Measurements from ENCODE around the gene CADPS2.

The CADPS2 gene

DNA sequence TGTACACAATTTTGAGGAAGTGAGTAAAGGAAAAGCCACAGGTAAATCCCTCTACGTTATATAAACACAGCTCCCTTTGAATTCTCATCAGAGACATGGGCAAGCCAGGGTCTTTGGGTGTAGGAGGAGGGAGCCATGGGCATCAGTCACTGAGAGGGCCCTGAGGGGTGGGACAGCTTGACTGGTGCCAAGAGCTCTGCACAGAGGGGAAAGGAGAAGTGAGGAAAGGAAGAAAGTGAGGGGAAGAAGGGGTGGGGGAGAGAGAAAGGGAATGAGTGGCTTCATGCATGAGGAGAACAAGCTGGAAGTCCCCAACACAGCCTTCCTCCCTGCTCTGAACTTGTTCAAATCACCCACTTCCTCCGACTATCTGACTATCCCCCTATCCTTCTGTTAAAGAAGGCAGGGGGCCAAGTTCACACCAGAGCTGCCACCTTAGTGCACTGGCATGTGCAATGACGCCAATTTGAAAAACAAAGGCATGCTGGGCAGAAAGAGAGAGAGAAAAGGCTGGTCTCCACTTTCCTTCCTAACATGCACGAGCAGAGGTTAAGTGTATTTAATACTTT lies 167.2 kb downstream of the CADPS2 start:
- no peak for TF ChIP-seq SIN3A (IDR thresholded peaks at IDR 0.05; ENCODE audit: borderline replicate concordance, insufficient read depth, low read length)
- no peak for TF ChIP-seq TAF1 (IDR thresholded peaks at IDR 0.05; ENCODE audit: borderline replicate concordance, insufficient read depth, low read length)
- no peak for TF ChIP-seq FOXP2 (optimal IDR thresholded peaks at IDR 0.05; ENCODE audit: borderline replicate concordance, extremely low read depth, extremely low read length, insufficient read depth)
- TF ChIP-seq, protein P1, sequence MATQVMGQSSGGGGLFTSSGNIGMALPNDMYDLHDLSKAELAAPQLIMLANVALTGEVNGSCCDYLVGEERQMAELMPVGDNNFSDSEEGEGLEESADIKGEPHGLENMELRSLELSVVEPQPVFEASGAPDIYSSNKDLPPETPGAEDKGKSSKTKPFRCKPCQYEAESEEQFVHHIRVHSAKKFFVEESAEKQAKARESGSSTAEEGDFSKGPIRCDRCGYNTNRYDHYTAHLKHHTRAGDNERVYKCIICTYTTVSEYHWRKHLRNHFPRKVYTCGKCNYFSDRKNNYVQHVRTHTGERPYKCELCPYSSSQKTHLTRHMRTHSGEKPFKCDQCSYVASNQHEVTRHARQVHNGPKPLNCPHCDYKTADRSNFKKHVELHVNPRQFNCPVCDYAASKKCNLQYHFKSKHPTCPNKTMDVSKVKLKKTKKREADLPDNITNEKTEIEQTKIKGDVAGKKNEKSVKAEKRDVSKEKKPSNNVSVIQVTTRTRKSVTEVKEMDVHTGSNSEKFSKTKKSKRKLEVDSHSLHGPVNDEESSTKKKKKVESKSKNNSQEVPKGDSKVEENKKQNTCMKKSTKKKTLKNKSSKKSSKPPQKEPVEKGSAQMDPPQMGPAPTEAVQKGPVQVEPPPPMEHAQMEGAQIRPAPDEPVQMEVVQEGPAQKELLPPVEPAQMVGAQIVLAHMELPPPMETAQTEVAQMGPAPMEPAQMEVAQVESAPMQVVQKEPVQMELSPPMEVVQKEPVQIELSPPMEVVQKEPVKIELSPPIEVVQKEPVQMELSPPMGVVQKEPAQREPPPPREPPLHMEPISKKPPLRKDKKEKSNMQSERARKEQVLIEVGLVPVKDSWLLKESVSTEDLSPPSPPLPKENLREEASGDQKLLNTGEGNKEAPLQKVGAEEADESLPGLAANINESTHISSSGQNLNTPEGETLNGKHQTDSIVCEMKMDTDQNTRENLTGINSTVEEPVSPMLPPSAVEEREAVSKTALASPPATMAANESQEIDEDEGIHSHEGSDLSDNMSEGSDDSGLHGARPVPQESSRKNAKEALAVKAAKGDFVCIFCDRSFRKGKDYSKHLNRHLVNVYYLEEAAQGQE (IDR thresholded peaks at IDR 0.05; ENCODE audit: insufficient read depth in 1 of 2, low read depth in 2 of 2, low read length in 2 of 2): no peak
- no peak for TF ChIP-seq POLR2AphosphoS5 (IDR thresholded peaks at IDR 0.05; ENCODE audit: low read depth, low read length)

DNA sequence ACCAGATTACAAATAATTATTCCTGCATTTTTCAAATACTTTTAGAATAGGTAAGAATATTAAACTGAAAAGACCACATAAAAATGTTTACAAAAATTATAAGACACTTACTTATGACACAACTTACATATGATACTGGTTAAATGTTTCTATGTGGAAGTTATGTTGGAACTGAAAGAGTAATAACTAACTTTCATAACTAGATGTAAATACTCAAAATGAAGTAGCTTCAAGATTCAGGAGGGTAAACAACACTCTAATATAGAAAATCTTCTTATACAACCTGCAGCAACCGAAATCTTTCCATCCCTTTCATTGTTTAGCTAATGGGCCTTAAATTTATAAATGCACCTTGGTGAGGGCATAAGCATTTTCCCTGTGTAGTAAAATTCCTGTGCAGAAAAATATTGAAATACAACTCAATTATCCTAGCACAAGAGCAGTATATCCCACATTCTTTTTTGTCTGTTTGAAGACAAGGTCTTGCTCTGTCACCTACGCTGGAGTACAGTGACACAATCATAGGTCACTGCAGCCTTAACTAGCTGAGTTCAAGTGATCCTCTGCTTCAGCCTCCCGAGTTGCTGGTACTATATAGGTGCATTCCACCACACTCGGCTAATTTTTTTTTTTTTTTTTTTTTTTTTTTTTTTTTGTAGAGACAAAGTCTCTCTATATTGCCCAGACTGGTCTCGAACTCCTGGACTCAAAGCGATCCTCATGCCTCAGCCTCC lies 168.7 kb downstream of the CADPS2 start:
- no peak for TF ChIP-seq FOXP2 (optimal IDR thresholded peaks at IDR 0.05; ENCODE audit: borderline replicate concordance, extremely low read depth, extremely low read length, insufficient read depth)
- TF ChIP-seq, protein P1 (IDR thresholded peaks at IDR 0.05; ENCODE audit: insufficient read depth in 1 of 2, low read depth in 2 of 2, low read length in 2 of 2): no peak
- no peak for TF ChIP-seq POLR2AphosphoS5 (IDR thresholded peaks at IDR 0.05; ENCODE audit: low read depth, low read length)
- no peak for TF ChIP-seq SIN3A (IDR thresholded peaks at IDR 0.05; ENCODE audit: borderline replicate concordance, insufficient read depth, low read length)
- TF ChIP-seq TAF1 (IDR thresholded peaks at IDR 0.05; ENCODE audit: borderline replicate concordance, insufficient read depth, low read length): no peak

DNA sequence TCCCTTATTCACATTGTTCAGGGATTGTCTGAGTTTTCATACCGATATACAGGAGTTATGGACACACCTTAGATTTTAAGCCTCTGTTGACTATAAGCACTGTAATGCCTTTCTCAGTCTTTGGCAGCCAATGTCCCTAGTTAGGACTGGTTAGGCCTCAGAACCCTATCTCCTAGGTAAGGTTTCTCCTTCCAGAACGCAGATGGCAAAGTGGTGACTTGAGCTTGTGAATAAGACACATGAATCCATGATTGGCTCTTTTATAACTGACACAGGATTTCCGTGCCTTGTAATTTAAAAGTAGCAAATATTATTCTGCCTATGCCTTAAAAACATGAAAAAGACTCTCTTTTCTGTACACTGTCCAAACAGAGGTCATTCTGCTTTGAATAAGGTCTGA lies 171.1 kb downstream of the CADPS2 start:
- TF ChIP-seq FOXP2 (optimal IDR thresholded peaks at IDR 0.05; ENCODE audit: borderline replicate concordance, extremely low read depth, extremely low read length, insufficient read depth) (no peak), SIN3A (IDR thresholded peaks at IDR 0.05; ENCODE audit: borderline replicate concordance, insufficient read depth, low read length) (no peak), POLR2AphosphoS5 (IDR thresholded peaks at IDR 0.05; ENCODE audit: low read depth, low read length) (no peak), TAF1 (IDR thresholded peaks at IDR 0.05; ENCODE audit: borderline replicate concordance, insufficient read depth, low read length) (no peak)
- TF ChIP-seq, protein P1 (IDR thresholded peaks at IDR 0.05; ENCODE audit: insufficient read depth in 1 of 2, low read depth in 2 of 2, low read length in 2 of 2): no peak

DNA sequence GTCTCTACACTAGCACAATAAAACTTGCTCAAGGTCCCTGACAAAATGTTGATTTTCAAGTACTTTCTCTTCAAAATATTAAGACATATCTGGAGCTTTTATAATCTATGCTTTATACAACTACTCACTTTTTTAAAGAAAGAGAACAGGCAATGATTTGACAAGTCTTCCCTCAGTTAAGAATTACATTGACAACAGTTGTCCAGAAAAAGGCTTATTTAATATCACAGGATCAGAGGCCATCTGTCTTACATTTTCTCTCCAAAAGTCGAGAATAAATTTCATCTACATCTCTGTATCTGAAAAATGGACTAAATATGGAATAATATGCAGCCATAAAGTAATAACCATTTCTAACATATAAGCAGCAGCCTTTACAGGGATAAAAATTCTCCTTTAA lies 175.3 kb downstream of the CADPS2 start:
- TF ChIP-seq, protein P1 (IDR thresholded peaks at IDR 0.05; ENCODE audit: insufficient read depth in 1 of 2, low read depth in 2 of 2, low read length in 2 of 2): no peak
- TF ChIP-seq SIN3A (IDR thresholded peaks at IDR 0.05; ENCODE audit: borderline replicate concordance, insufficient read depth, low read length) (no peak), FOXP2 (optimal IDR thresholded peaks at IDR 0.05; ENCODE audit: borderline replicate concordance, extremely low read depth, extremely low read length, insufficient read depth) (no peak), POLR2AphosphoS5 (IDR thresholded peaks at IDR 0.05; ENCODE audit: low read depth, low read length) (no peak), TAF1 (IDR thresholded peaks at IDR 0.05; ENCODE audit: borderline replicate concordance, insufficient read depth, low read length) (no peak)

Data from PFSK-1 (cell line).